Tibial artery (tissue), 4 donors: ENCODE results near the gene OR4Q2.

Experiments
- DNase-seq, 2 donors: peaks; one replicate each; pipeline ENCODE4 v3.0.0-alpha.2; 2019
- H3K27ac ChIP-seq, 2 donors: fragments of 200-600 bp; sonication (generic) in 1 of 2; 1 replicate in 1 of 2; 2 replicates in 1 of 2; pipeline ENCODE4 v1.5.1; 2018 to 2019; ENCODE audit warnings: mild to moderate bottlenecking in 1 of 2
- H3K27me3 ChIP-seq, 2 donors: fragments of 200-600 bp; sonication (generic) in 1 of 2; one replicate each; pipeline versions ENCODE4 v1.5.1 to v1.6.0; 2016 to 2019
- H3K36me3 ChIP-seq, 3 donors: fragments of 200-600 bp; sonication (generic) in 2 of 3; one replicate each; pipeline ENCODE4 v1.5.1; 2016 to 2019; ENCODE audit warnings: mild to moderate bottlenecking in 2 of 3
- H3K4me1 ChIP-seq, 4 donors: fragments of 200-600 bp; sonication (generic) in 2 of 4; 1 replicate in 3 of 4; 2 replicates in 1 of 4; pipeline ENCODE4 v1.5.1; 2016 to 2019
- H3K4me3 ChIP-seq, 2 donors: fragments of 200-600 bp; sonication (generic) in 1 of 2; 1 replicate in 1 of 2; 2 replicates in 1 of 2; pipeline ENCODE4 v1.5.1; 2018 to 2019; ENCODE audit warnings: mild to moderate bottlenecking in 2 of 2
- H3K9me3 ChIP-seq, 3 donors: fragments of 200-600 bp; sonication (generic) in 1 of 3; one replicate each; pipeline ENCODE4 v1.5.1; 2016 to 2019
- CTCF ChIP-seq, 2 experiments: fragments of 200-600 bp in 1 of 2; fragments of 450-650 bp in 1 of 2; IDR thresholded peaks; one replicate each; pipeline ENCODE4 v1.5.1; 2017 to 2019; ENCODE audit warnings: antibody characterized with exemption in 2 of 2, mild to moderate bottlenecking in 1 of 2, moderate library complexity in 1 of 2
- intact Hi-C: fragments of 100-400 bp; cut with DNase I; formaldehyde crosslinking; loops from one replicate; pipeline ENCODE4 v1.15.0; 2023; ENCODE audit warnings: low total_unique reads

OR4Q2 gene

GRCh38 chr14:20008156-20008555 lies 6.2 kb downstream of the OR4Q2 start:
- DNase-seq = no peak
- H3K36me3 ChIP-seq = no peaks in the 10 kb centered on the region
- TF ChIP-seq CTCF (IDR thresholded peaks at IDR 0.05) = no peak
- H3K27ac ChIP-seq = no peak overlapping the region
- H3K4me1 ChIP-seq = no peaks in the 10 kb centered on the region
- no peaks in the 10 kb centered on the region for H3K27me3 ChIP-seq
- intact Hi-C loops = no loop called here
- no peaks in the 10 kb centered on the region for H3K9me3 ChIP-seq
- no peak overlapping the region for H3K4me3 ChIP-seq

- TF ChIP-seq CTCF (IDR thresholded peaks at IDR 0.05) = no peak
- no peaks in the 10 kb centered on the region for H3K27me3 ChIP-seq
- no peaks in the 10 kb centered on the region for H3K4me1 ChIP-seq
- no peaks in the 10 kb centered on the region for H3K36me3 ChIP-seq
- H3K4me3 ChIP-seq = no peak within 1 kb of the TSS
- intact Hi-C loops = no loop called here
- H3K9me3 ChIP-seq = no peaks in the 10 kb centered on the region
- no peak for DNase-seq
- H3K27ac ChIP-seq = no peak within 1 kb of the TSS
These were observed 17.4 kb downstream of the OR4Q2 start, which contains the start of gene OR4K14 for GRCh38 chr14:20019257-20019865. TSS of gene OR4K14 (minus strand) at chr14:20019307. CDS start at chr14:20015193, 4,114 bp downstream.

- Histone ChIP-seq H3K4me3 (no peak overlapping the region), H3K27ac (no peak overlapping the region), H3K27me3 (no peaks in the 10 kb centered on the region), H3K9me3 (no peaks in the 10 kb centered on the region), H3K4me1 (no peaks in the 10 kb centered on the region), H3K36me3 (no peaks in the 10 kb centered on the region)
- no peak for DNase-seq
- intact Hi-C loops = no loop called here
- TF ChIP-seq CTCF (IDR thresholded peaks at IDR 0.05) = no peak
These were observed 29.1 kb downstream of the OR4Q2 start for GRCh38 chr14:20031058-20031457.

GRCh38 chr14:20035449-20035848 lies 33.5 kb downstream of the OR4Q2 start:
- TF ChIP-seq CTCF (IDR thresholded peaks at IDR 0.05) = no peak
- no peak for DNase-seq
- Histone ChIP-seq H3K4me3 (no peak overlapping the region), H3K9me3 (no peaks in the 10 kb centered on the region), H3K27ac (no peak overlapping the region), H3K36me3 (no peaks in the 10 kb centered on the region), H3K27me3 (no peaks in the 10 kb centered on the region), H3K4me1 (no peaks in the 10 kb centered on the region)
- intact Hi-C loops = no loop called here

- no peak for DNase-seq
- intact Hi-C loops = no loop called here
- H3K9me3 ChIP-seq = no peaks in the 10 kb centered on the region
- no peak within 1 kb of the TSS for H3K27ac ChIP-seq
- H3K36me3 ChIP-seq = no peaks in the 10 kb centered on the region
- no peak for TF ChIP-seq CTCF (IDR thresholded peaks at IDR 0.05)
- no peaks in the 10 kb centered on the region for H3K27me3 ChIP-seq
- no peaks in the 10 kb centered on the region for H3K4me1 ChIP-seq
- no peak within 1 kb of the TSS for H3K4me3 ChIP-seq
These were observed 34.0 kb downstream of the OR4Q2 start, which contains the start of gene OR4K13 for GRCh38 chr14:20035938-20036337. TSS of gene OR4K13 (minus strand) at chr14:20036038. CDS start at chr14:20034758, 1,280 bp downstream.

GRCh38 chr14:20044243-20044642 lies 42.3 kb downstream of the OR4Q2 start:
- no peaks in the 10 kb centered on the region for H3K9me3 ChIP-seq
- no peak overlapping the region for H3K4me3 ChIP-seq
- H3K4me1 ChIP-seq = no peaks in the 10 kb centered on the region
- H3K27me3 ChIP-seq = no peaks in the 10 kb centered on the region
- TF ChIP-seq CTCF (IDR thresholded peaks at IDR 0.05) = no peak
- intact Hi-C loops = no loop called here
- no peak for DNase-seq
- H3K27ac ChIP-seq = no peak overlapping the region
- no peaks in the 10 kb centered on the region for H3K36me3 ChIP-seq
